Measurements from ENCODE around the gene PLEKHA1.

Gene PLEKHA1

DNA sequence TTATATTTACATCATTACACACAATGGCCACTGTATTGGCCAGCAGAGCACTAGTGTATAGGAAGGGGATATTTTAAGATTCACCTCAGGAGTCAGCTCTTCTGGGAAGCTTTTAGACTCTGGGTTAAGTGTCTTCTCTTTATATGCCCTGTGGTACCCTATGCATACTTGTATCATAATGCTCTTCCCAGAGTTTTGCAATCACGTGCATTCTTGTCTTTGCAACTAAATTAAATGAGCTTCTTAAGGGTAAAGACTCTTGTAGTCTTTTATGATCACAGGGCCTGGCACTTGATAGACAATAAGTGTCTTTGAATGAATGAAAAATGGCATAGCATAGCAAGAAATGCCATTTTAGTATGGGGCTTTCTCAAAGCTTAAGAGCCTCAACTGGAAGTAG is 44.5 kb downstream of the PLEKHA1 start:
- TF ChIP-seq, protein P1, sequence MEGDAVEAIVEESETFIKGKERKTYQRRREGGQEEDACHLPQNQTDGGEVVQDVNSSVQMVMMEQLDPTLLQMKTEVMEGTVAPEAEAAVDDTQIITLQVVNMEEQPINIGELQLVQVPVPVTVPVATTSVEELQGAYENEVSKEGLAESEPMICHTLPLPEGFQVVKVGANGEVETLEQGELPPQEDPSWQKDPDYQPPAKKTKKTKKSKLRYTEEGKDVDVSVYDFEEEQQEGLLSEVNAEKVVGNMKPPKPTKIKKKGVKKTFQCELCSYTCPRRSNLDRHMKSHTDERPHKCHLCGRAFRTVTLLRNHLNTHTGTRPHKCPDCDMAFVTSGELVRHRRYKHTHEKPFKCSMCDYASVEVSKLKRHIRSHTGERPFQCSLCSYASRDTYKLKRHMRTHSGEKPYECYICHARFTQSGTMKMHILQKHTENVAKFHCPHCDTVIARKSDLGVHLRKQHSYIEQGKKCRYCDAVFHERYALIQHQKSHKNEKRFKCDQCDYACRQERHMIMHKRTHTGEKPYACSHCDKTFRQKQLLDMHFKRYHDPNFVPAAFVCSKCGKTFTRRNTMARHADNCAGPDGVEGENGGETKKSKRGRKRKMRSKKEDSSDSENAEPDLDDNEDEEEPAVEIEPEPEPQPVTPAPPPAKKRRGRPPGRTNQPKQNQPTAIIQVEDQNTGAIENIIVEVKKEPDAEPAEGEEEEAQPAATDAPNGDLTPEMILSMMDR (IDR thresholded peaks at IDR 0.05; ENCODE audit: low read length), result no peak
- no peak for TF ChIP-seq EZH2 (IDR thresholded peaks at IDR 0.05; ENCODE audit: borderline replicate concordance, low read length)
- Histone ChIP-seq H3K4me2 (ENCODE audit: low read length) (no peak overlapping the region), H3K27me3 (ENCODE audit: insufficient read depth, low read length) (no peaks in the 10 kb centered on the region), H3K27ac (ENCODE audit: low read depth, low read length, poor library complexity, severe bottlenecking) (no peak overlapping the region), H3K4me3 (ENCODE audit: low read depth, low read length, poor library complexity, severe bottlenecking) (no peak overlapping the region), H3F3A (ENCODE audit: insufficient read depth, low read length) (no peaks in the 10 kb centered on the region), H3K9me3 (ENCODE audit: low read length) (no peaks in the 10 kb centered on the region), H3K9ac (ENCODE audit: low read length) (no peak overlapping the region), H3K36me3 (ENCODE audit: insufficient read depth, low read length) (no peaks in the 10 kb centered on the region), H4K20me1 (ENCODE audit: insufficient read depth, low read length) (no peaks in the 10 kb centered on the region), H3K4me1 (ENCODE audit: insufficient read depth, low read length, severe bottlenecking) (no peaks in the 10 kb centered on the region), H3K9me2 (ENCODE audit: low read depth, low read length) (no peaks in the 10 kb centered on the region), H3K79me2 (ENCODE audit: insufficient read depth, low read length) (no peaks in the 10 kb centered on the region), H2AFZ (ENCODE audit: low read length) (no peak overlapping the region)

DNA sequence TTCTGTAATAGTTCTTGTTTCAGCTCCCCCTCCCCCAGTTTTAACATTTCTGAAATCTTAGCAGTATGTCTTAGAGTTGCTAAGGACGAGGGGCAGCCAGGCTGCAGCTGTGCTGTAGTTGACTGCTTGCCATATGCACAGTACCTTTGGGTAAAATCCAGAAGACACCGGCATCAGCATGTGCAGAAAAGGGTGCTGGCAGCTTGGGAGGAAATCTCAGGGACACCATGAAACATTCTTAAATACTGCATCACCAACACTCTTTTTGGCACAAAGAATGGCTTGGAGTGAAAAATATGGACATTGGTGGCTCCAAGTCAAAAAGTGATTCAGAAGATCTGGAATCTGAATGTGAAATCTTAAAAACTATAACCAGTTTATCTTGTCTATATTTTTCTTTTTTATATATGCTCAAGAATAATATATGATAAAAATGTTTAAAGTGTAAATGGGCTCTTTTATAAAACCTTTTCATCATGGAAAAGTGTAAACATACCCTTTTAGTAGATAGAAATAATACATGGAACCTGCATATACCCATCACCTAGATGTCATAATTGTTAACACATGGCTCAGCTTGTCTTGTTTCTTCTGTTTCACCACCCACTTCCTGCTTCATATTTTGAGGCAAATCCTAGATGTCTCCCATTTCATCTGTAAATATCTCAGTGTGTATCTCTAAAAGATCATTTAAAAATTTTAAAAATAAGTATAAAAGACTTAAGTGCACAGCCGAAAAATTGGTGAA is 45.5 kb downstream of the PLEKHA1 start:
- TF ChIP-seq, protein P1 (IDR thresholded peaks at IDR 0.05; ENCODE audit: low read length), result no peak
- no peak for TF ChIP-seq EZH2 (IDR thresholded peaks at IDR 0.05; ENCODE audit: borderline replicate concordance, low read length)
- Histone ChIP-seq H3F3A (ENCODE audit: insufficient read depth, low read length) (no peaks in the 10 kb centered on the region), H3K4me3 (ENCODE audit: low read depth, low read length, poor library complexity, severe bottlenecking) (no peak overlapping the region), H4K20me1 (ENCODE audit: insufficient read depth, low read length) (no peaks in the 10 kb centered on the region), H3K9me3 (ENCODE audit: low read length) (no peaks in the 10 kb centered on the region), H3K9ac (ENCODE audit: low read length) (no peak overlapping the region), H3K4me2 (ENCODE audit: low read length) (no peak overlapping the region), H3K79me2 (ENCODE audit: insufficient read depth, low read length) (no peaks in the 10 kb centered on the region), H3K9me2 (ENCODE audit: low read depth, low read length) (no peaks in the 10 kb centered on the region), H3K4me1 (ENCODE audit: insufficient read depth, low read length, severe bottlenecking) (no peaks in the 10 kb centered on the region), H3K36me3 (ENCODE audit: insufficient read depth, low read length) (no peaks in the 10 kb centered on the region), H2AFZ (ENCODE audit: low read length) (no peak overlapping the region), H3K27me3 (ENCODE audit: insufficient read depth, low read length) (no peaks in the 10 kb centered on the region), H3K27ac (ENCODE audit: low read depth, low read length, poor library complexity, severe bottlenecking) (no peak overlapping the region)

DNA sequence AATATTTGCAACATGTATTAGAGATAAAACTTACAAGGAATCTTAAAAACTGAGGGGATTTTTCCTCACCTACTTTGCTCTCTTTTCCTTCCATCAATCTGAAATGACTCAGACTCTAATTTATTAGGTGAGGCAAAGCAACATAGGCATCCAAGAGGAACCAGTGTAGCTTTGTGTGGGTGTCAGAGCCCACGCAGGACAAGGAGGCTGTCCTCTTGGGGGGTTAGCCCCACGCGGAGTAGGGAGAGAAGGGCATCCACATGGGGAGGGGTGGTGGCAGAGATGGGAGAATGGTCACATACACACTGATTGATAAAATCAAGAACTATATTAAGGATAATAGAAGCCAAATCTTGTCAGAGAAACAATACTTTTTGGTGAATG is 46.1 kb downstream of the PLEKHA1 start:
- Histone ChIP-seq H3K9me3 (ENCODE audit: low read length) (no peaks in the 10 kb centered on the region), H3K27me3 (ENCODE audit: insufficient read depth, low read length) (no peaks in the 10 kb centered on the region), H4K20me1 (ENCODE audit: insufficient read depth, low read length) (no peaks in the 10 kb centered on the region), H3K9ac (ENCODE audit: low read length) (no peak overlapping the region), H3K4me3 (ENCODE audit: low read depth, low read length, poor library complexity, severe bottlenecking) (no peak overlapping the region), H2AFZ (ENCODE audit: low read length) (no peak overlapping the region), H3K4me1 (ENCODE audit: insufficient read depth, low read length, severe bottlenecking) (no peaks in the 10 kb centered on the region), H3K9me2 (ENCODE audit: low read depth, low read length) (no peaks in the 10 kb centered on the region), H3F3A (ENCODE audit: insufficient read depth, low read length) (no peaks in the 10 kb centered on the region), H3K79me2 (ENCODE audit: insufficient read depth, low read length) (no peaks in the 10 kb centered on the region), H3K4me2 (ENCODE audit: low read length) (no peak overlapping the region), H3K27ac (ENCODE audit: low read depth, low read length, poor library complexity, severe bottlenecking) (no peak overlapping the region), H3K36me3 (ENCODE audit: insufficient read depth, low read length) (no peaks in the 10 kb centered on the region)
- TF ChIP-seq, protein P1 (IDR thresholded peaks at IDR 0.05; ENCODE audit: low read length), result no peak
- no peak for TF ChIP-seq EZH2 (IDR thresholded peaks at IDR 0.05; ENCODE audit: borderline replicate concordance, low read length)

All from OCI-LY1 (cell line).